ENCODE measurements around the gene BCORL1. TPM values are rescaled to one million over a fixed set of nuclear protein-coding genes. Genes with fewer than 3 reads are reported as not detected.

BCORL1 gene
- total RNA-seq, 6 experiments from 2014 or later: 13.3 to 18.3 (median 14.8) TPM

DNA sequence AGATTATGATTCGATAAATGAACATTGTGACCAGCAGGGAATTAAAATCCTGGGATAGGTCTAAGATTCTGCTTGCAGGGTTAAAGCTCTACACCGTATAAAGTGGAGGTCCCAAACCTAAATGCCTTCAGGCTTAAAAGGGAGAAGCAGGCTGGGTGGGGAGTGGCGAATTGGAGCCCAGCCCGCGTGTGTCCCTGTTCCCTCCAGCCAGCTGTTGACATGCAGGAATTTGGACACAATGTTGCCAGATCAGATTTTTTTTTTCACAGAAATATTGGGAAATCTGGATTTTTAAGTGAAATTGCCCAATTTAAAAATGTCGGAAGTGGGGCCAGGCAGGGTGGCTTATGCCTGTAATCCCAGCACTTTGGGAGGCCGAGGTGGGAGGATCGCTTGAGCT, 67.4 kb downstream of the BCORL1 start:
- no peak for DNase-seq
- H3K9me3 Mint-ChIP-seq: no peaks in the 10 kb centered on the region
- H3K36me3 Mint-ChIP-seq (ENCODE audit: low read depth): no peaks in the 10 kb centered on the region; the same call in 1 of the 2 replicates
- TF ChIP-seq, protein P1, sequence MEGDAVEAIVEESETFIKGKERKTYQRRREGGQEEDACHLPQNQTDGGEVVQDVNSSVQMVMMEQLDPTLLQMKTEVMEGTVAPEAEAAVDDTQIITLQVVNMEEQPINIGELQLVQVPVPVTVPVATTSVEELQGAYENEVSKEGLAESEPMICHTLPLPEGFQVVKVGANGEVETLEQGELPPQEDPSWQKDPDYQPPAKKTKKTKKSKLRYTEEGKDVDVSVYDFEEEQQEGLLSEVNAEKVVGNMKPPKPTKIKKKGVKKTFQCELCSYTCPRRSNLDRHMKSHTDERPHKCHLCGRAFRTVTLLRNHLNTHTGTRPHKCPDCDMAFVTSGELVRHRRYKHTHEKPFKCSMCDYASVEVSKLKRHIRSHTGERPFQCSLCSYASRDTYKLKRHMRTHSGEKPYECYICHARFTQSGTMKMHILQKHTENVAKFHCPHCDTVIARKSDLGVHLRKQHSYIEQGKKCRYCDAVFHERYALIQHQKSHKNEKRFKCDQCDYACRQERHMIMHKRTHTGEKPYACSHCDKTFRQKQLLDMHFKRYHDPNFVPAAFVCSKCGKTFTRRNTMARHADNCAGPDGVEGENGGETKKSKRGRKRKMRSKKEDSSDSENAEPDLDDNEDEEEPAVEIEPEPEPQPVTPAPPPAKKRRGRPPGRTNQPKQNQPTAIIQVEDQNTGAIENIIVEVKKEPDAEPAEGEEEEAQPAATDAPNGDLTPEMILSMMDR (IDR thresholded peaks at IDR 0.05): no peak
- H3K27me3 Mint-ChIP-seq (ENCODE audit: insufficient read depth): no peaks in the 10 kb centered on the region; the same call in none of the 2 replicates
- H3K27ac Mint-ChIP-seq: no peak overlapping the region
- no peak overlapping the region for H3K4me3 Mint-ChIP-seq
- peaks cover 10% of the 10 kb centered on the region for H3K4me1 Mint-ChIP-seq (ENCODE audit: low read depth)

DNA sequence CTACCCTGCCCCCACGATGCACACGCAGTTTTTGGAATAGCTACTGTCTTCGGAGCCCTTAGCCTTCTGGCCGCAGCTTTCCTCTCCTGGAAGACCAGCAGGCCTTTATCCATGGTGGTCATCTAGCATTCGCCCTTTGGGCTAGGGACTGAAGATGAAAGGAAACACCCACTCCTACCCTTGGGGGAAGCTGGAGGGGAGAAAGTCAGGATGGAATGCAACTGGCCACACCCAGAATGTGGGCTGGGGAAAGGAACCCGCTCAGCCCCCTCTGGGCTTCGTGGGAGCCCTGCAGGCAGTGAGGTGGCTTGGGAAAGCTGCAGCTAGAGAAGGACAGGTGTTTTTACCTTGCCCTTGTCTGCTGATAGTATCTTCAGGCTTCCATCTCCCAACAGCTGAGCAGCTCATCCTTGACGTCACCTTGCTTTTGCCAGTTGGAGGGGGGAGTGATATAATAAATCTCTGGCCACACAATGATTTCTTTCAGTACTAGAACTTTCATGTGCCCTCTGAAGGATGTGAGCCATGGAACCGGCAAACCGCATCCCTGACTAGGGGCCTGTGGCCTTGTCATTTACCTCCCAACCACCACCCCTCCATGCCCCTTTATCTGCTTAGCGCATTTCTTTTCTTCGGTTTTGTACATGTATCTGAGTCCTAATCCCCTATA, 68.9 kb downstream of the BCORL1 start:
- TF ChIP-seq, protein P1 (IDR thresholded peaks at IDR 0.05): no peak
- Mint-ChIP-seq H3K27me3 (ENCODE audit: insufficient read depth) (no peaks in the 10 kb centered on the region; the same call in 1 of the 2 replicates), H3K4me3 (no peak overlapping the region), H3K9me3 (no peaks in the 10 kb centered on the region), H3K4me1 (ENCODE audit: low read depth) (peaks cover 18% of the 10 kb centered on the region), H3K27ac (no peak overlapping the region), H3K36me3 (ENCODE audit: low read depth) (no peaks in the 10 kb centered on the region; the same call in 1 of the 2 replicates)
- no peak for DNase-seq

DNA sequence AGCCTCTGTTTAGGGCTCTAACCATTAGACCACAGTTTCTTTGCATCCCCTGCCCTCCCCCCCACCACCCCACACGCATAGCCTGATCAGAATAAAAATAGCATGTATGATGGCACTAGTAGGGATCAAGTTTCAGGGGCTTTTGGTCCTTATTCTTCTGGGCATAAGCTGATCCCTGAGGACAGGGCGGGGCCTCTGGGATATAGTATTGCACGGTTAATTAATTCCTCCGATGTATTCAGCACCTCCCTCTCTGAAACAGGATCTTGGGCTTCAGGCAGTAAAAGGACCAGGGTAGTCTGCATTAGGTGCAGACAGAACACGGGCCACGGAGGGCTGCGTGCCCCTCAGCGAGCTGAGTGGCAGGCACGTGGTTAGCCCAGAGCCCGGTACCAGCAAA, 70.8 kb downstream of the BCORL1 start:
- H3K36me3 Mint-ChIP-seq (ENCODE audit: low read depth): no peaks in the 10 kb centered on the region
- DNase-seq: no peak
- H3K9me3 Mint-ChIP-seq: no peaks in the 10 kb centered on the region
- peaks cover 2% of the 10 kb centered on the region; the same call in 1 of the 2 replicates for H3K27me3 Mint-ChIP-seq (ENCODE audit: insufficient read depth)
- TF ChIP-seq, protein P1 (IDR thresholded peaks at IDR 0.05): no peak
- H3K4me1 Mint-ChIP-seq (ENCODE audit: low read depth): peaks cover 18% of the 10 kb centered on the region
- H3K27ac Mint-ChIP-seq: no peak overlapping the region
- no peak overlapping the region for H3K4me3 Mint-ChIP-seq

DNA sequence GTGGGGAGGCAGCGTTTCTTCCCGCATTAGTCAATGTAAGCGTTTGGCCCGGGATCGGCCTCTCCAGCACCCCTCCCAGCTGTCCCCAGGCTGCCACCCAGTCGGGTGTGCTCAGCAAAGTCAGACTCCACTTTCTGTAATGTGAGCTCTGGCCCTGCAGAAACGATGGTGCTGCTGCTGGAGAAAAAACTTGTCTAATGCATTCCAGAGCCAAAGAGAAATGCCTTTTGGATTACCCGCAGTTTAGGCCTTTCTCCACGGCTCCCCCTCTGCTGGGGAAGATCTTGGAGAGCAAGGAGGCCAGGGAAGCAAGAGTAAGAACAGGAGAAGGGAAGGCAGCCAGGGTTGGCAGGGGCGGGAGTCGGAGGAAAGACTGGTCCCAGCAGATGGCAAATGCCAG, 72.7 kb downstream of the BCORL1 start:
- no peaks in the 10 kb centered on the region for H3K9me3 Mint-ChIP-seq
- H3K36me3 Mint-ChIP-seq (ENCODE audit: low read depth): no peaks in the 10 kb centered on the region
- H3K4me3 Mint-ChIP-seq: peak overlapping the region; percentile 26; the same call in 1 of the 2 replicates
- peak overlapping the region; percentile 62 for H3K27ac Mint-ChIP-seq
- DNase-seq: peak; percentile 74
- TF ChIP-seq, protein P1 (IDR thresholded peaks at IDR 0.05): no peak
- H3K4me1 Mint-ChIP-seq (ENCODE audit: low read depth): peaks cover 18% of the 10 kb centered on the region
- peaks cover 2% of the 10 kb centered on the region; the same call in 1 of the 2 replicates for H3K27me3 Mint-ChIP-seq (ENCODE audit: insufficient read depth)

DNA sequence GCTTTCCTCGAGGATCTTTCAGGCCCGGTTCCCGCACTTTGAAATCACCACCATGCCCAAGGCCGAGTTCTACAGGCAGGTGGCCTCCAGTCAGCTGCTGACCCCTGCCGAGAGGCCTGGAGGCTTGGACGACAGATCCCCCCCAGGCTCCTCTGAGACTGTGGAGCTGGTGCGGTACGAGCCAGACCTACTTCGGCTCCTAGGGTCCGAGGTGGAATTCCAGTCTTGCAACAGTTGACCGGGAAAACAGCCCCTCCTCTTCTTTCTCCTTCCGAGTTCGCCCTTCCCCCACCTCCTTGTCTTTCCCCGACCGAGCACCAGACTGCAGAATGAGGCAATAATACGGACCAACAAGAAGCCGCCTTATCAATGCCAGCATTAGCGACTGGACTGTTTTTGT, 73.5 kb downstream of the BCORL1 start:
- TF ChIP-seq, protein P1 (IDR thresholded peaks at IDR 0.05): no peak
- Mint-ChIP-seq H3K36me3 (ENCODE audit: low read depth) (no peaks in the 10 kb centered on the region), H3K4me3 (no peak overlapping the region), H3K4me1 (ENCODE audit: low read depth) (peaks cover 18% of the 10 kb centered on the region), H3K27ac (no peak overlapping the region), H3K9me3 (no peaks in the 10 kb centered on the region), H3K27me3 (ENCODE audit: insufficient read depth) (peaks cover 2% of the 10 kb centered on the region; the same call in 1 of the 2 replicates)
- DNase-seq: no peak
